HG03108 (cell line): Measurements from ENCODE around the gene ASPSCR1.
"Not testable (repeated sequence)": the region's sequence is repeated elsewhere in the genome, so short reads cannot be mapped to it uniquely, and the experiment has no call there.

ENCODE experiments used
- ATAC-seq: cut with Tn5 transposase; IDR thresholded peaks from one replicate; pipeline ENCODE4 v1.9.1; 2021; ENCODE audit warnings: moderate library complexity; ENCODE audit not compliant: unreplicated experiment

The ASPSCR1 gene

DNA sequence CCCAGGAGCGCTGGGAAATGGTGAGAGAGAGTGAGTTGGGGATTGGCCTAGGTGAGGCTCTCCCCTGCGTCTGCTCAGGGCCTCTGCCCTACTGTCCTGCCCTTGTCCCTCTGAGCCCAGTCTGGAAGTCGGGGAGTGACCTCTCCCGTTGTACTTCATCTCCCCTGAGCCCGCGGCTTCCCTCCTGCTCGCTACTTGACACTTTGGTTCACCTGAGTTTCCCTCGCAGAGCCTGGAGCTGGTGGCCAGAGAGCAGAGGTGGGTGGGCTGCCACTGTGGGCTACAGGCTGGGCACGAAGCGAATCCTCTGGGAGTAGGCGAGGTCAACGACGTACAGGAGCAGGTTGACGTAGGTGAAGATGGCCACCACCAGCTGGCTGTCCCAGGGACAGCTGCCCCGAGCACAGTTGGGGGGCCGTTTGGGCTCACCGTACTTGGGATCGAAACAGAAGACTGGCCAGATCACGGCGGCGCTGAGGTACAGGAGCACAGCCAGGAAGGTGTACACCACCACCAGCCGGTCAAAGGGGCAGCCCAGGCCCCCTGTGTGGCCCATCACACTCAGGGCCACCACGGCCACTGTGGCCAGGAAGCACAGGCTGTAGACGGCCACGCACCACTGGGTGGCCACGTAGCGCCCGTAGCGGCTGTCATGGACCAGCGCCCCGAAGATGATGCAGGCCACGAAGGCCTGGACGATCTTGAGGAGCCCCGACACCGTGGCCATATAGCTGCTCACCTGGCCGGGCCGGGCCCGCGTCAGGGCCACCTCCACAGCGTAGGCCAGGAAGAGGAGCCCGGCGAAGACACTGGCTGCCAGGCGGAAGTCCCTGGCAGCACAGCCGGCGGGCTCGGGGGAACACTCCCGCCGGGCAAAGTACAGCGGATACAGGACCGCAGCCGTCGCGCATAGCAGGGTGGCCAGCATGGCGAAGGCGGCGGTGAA lies 36.6 kb upstream of the ASPSCR1 start:
- ATAC-seq = no peak

DNA sequence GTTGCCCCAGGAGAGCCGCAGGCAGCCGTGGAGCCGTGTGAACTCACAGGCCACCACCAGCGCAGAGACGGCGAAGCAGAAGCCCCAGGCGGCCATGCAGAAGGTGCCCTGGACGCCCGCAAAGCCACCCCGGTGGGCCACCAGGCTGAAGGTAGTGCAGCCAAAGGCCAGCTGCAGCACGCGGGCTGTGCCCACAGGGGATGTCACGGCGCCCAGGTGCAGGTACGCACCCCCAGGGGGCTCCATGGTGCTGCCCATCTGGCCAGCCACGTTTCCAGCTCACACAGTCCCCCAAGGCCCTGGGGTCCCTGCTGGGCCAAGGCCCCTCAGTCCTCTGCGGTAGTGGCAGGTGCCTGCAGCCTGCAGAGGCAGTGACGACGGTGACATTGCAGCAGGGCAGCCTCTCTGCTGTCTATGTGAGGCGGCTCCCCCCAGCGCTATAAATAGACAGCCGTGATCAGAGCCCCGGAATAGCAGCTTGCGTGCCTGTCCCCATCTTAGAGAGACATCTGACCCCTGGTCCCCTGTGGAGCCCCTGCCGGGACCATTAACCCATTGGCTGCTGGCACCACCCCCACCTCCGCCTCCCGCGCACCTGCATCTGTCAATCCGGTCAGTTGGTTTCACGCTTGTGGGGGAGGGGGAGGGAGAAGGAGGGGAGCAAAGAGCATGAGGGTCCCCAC lies 35.8 kb upstream of the ASPSCR1 start:
- ATAC-seq = no peak

DNA sequence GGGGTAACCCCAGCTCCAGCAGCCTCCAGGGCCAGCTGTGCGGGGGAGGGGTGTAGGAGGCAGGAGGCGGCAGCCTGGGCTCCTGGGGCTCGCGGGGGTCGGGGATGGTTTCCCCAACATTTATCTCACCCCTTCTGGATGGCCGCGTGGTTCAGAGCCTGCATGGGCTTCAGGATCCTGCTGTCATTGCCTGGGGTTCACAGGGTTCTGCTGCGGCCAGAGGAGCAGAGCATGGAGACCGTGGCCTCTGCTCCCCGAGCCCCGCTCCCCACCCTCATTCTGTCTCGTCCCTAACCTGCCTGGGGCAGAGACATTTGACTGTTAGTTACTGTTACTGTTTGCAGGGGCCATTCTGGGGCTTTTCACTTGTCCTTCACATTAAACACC lies 35.3 kb upstream of the ASPSCR1 start:
- no peak for ATAC-seq

DNA sequence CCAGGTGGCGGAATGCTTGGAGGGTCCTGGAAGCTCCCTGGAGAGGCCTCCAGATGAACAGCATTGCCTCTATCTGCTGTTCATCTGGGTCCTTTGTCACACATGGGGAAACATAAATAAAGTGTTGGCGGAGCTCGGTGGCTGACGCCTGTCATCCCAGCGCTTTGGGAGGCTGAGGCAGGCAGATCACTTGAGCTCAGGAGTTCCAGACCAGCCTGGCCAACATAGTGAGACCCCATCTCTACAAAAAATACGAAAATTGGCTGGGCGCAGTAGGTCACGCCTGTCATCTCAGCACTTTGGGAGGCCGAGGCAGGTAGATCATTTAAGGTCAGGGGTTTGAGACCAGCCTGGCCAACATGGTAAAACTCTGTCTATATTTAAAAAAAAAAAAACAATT lies 32.6 kb upstream of the ASPSCR1 start:
- no peak for ATAC-seq

DNA sequence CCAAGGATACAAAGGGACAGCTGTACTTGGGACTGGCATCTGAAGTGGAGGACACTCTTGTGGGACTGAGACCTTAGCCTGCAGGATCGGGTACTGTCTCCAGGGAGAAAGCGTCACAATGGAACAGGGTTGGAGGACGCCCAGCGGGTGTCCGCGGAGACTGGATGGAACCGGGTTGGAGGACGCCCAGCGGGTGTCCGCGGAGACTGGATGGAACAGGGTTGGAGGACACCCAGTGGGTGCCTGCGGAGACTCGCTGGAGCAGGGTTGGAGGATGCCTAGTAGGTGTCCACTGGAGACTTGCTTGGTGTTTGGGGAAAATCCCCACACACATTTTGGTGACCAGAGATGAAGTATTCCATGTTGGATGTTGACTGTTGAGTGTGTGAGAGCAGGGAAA lies 30.2 kb upstream of the ASPSCR1 start, which contains the start of gene MYADML2:
MYADML2 (minus strand) TSS at position 45 of the 400 bp plus-strand sequence. CDS start 5,492 bp downstream, outside the sequence.
- no peak for ATAC-seq

DNA sequence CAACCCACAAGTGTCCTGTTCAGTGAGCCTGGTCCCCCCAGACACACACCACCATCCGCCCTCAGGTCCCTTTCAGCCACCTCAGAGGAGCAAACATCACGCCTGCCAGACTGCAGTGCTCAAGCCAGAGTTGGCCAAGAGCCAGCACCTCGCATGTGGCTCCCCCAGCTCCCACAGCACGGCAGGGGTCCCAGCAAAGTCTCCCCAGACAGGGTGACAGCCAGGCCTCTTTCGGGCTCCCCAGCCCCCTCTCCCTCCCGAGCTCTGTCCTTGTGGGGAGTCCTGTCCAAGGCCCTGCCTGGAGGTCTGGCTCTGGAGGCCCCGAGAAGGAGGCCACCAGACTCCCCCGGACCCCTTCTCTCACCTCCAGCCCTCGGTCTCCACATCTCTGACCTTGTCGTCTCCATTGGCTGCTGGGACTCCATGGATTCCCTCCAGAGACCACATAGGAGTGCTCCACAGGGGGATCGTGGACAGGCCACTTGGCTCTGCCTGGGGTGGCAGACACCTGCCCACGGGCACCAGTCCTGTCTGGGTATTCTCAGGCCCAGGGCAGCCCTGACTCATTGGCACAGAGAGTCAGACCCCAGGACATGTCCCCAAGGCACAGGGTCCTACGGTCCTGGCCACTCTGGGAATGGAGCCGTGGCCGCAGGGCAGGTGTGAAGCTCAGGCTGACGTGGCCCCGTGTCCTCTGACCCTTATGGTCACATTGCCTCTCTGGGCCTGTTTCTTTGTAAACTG lies 28.6 kb upstream of the ASPSCR1 start:
- ATAC-seq = no peak

DNA sequence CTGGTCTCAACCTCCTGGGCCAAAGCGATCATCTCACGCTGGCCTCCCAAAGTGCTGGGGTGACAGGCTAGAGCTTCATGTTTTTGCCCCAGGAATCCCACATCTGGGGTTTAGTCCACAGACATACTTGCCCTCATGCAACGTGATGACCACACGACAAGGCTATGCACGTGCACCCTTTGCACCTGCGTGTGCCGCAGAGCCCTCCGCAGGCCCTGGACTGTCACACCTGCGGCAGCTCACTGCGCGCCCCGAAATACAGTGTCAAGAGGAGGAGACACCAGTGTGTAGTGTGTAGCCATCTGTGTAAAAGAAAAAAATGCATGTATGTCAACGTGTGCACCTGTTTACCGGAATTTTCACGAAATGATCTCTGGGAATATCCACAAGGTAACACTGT lies 26.9 kb upstream of the ASPSCR1 start:
- ATAC-seq = no peak

DNA sequence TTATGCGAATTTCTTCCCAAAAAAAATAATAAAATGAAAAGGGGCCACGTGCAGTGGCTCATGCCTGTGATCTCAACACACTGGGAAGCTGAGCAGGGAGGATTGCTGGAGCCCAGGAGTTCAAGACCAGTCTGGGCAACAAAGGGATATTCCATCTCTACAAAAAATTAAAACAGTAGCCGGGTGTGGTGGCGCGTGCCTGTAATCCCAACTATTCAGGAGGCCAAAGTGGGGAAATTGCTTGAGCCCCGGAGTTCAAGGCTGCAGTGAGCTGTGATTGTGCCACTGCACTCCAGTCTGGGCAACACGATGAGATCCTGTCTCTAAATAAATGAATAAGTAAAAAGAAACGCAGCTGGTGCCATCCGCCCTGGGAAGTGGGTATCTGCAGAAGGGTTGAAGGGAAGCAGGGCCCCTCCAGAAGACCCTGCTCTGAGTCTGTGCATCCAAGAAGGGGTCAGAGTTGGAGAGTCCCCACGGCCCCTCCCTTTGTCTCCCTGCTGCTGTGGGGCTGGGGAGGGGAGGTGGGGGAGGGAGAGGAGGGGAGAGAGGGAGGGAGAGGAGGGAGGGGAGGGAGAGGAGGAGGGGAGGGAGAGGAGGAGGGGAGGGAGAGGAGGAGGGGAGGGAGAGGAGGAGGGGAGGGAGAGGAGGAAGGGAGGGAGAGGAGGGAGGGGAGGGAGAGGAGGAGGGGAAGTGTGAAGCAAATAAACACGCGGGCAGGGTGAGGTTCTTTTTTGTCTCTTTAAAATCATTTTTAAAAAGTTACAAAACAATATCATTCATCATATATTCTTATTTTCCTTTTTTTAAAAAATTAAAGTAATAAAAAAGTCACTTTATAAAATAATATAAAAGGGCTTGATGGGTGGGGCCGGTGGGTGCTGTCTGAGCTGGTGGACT lies 25.4 kb upstream of the ASPSCR1 start:
- no peak for ATAC-seq

DNA sequence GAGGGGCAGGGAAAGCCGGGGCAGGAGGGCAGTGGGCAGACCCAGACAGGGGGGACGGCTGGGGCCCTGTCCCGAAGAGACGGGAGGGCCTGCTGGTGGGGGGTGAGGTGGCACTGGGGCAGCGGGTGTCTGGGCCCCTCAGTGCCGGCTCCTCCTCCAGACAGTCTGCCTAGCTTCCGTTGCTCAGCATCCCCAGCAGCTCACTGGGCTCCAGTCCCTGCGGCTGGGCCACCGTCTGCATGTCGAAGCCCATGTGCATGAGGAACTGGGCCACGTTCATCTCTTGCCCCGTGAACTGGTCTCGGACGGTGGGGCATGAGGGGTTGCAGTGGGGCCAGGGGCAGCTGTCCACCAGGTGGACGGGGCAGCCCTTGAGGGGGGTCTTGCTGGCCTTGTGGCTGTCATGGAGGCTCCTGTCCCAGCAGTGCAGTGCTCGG lies 24.6 kb upstream of the ASPSCR1 start:
- ATAC-seq = no peak

DNA sequence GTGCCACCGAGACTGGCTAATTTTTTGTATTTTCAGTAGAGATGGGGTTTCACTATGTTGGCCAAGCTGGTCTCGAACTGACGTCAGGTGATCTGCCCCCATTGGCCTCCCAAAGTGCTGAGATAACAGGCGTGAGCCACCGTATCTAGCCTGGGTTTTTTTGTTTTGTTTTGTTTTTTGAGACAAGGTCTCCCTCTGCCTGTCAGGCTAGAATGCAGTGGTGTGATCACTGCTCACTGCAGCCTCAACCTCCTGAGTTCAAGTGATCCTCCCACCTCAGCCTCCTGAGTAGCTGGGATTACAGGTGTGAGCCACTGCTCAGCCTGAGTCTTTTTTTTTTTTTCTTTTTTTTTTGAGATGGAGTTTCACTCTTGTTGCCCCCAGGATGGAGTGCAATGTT lies 24.0 kb upstream of the ASPSCR1 start:
- ATAC-seq = not testable (repeated sequence)

DNA sequence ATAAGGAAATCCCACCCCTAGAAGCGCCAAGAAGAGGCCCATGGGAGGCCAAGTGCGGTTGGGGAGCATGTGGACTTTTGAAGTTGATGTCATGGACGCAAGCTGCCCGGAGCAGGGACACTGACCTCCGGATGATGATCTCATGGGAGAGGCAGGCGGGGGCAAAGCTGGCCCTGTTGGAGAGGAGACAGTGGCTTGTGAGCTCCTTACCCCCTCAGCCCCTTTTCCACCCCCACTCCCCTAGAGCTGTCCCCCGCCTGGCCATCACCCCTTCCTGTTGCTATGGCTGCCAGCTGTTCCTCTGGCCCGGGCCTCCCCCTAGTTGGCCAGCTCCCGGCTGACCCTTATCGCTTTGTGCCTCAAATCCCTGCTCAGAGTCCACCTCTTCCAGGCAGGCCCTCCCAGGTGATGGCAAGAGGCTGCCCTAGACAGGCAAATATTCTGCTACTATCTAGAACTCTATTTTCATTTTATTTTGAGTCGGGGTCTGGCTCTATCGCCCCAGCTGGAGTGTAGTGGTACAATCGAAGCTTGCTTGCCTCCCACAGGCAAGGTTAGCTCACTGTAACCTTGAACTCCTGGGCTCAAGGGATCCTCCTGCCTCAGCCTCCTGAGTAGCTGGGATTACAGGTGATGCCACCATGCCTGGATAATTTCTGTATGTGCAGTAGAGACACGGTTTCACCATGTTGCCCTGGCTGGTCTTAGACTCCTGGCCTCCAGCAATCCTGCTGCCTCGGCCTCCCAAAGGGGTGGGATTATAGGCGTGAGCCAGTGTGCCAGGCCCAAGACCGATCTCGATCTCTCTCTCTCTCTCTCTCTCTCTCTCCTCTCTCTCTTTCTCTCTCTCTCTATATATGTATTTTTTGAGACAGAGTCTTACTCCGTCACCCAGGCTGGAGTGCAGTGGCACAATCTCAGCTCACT lies 23.0 kb upstream of the ASPSCR1 start:
- ATAC-seq = no peak

DNA sequence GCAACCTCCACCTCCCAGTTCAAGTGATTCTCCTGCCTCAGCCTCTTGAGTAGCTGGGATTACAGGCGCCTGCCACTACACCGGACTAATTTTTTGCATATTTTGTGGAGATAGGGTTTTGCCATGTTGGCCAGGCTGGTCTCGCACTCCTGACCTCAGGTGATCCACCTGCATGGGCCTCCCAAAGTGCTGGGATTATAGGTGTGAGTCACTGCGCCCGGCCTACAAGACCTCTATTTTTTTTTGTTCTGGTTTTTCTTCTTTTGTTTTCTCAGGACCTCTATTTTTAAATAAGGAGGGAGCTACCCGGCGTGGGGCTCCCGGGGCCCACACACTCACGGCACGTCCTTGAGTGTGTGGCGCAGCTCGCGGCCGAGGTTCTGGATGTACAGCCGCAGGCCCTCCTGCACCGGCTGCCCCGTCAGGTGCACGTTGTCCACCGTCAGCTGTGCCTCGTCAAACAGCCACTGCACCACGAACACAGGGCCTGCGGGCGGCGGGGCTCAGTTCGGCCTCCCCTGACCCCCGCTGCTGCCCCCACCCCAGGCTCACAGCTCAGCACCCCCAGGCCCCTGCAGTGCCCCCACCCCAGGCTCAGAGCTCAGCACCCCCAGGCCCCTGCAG lies 22.3 kb upstream of the ASPSCR1 start:
- ATAC-seq = no peak

DNA sequence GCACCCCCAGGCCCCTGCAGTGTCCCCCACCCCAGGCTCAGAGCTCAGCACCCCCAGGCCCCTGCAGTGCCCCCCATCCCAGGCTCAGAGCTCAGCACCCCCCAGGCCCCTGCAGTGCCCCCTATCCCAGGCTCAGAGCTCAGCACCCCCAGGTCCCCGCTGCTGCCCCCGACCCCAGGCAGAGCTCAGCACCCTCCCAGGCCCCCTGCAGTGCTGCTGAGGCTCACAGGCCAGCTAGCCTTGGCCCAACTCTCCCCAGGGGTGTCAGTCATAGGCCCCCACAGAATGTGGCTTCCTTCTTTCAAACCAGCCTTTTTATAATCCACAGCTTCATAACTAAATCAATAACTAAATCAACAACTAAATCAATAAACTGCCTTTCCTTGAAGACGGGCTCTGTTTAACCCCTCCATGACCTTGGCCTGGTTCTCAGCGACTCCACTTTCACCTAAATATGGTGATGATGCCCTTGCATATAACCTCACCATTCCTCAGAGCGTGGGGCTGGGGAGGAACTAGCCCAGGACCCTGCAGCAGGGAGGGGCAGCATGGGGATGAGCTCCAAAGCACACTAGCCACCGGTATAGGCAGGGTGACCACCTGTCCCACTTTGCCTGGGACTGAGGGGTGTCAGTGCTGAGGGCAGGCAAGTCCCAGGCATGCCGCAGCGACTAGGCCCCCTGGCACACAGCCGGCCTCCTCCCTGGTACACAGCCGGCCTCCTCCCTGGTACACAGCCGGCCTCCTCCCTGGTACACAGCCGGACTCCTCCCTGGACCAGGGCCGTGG lies 21.5 kb upstream of the ASPSCR1 start:
- ATAC-seq = no peak

DNA sequence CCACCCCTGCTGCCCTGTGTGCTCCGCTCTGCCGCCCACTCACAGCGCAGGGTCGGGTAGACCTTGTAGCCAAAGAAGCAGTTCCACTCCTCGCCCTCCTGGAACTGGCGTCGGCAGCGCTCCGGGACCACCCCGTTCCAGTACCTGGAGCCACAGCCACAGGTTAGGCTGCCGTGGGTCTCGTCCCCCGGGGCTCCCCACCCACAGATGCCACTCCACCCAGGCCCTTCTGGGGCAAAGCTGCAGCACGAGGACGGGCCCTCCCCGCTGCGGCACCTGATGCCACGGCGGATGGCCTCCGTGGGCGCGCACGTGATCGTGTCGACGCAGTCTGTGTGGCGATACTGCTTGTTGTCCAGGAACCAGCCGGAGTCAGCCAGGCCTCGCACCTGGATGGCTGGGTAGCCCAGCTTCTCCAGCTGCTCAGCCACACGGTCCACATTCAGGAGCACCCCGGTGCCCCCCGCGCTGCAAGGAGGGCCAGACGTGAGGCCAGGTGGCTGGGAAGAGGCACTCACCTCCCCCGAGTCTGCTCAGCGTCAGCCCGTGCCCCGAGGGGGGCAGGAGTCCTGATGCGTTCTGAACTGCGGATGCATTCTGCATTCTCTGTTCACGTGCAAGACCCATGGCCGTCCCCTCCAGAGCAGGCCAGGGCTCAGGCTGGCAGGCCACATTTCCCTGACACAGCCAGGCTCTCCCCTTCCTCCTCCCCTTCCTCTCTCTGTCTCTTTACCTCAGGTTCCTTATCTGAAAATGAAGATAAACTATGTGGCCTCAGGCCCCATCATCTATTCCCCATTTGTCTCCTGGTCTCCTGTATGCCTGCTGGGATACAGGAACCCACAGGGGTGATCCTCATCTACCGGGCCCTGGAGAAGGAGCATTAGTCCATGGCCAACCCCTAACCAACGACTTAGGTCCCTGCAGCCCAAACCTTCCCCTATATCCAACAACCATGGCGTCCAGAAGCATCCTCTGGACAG lies 20.5 kb upstream of the ASPSCR1 start:
- ATAC-seq = no peak

DNA sequence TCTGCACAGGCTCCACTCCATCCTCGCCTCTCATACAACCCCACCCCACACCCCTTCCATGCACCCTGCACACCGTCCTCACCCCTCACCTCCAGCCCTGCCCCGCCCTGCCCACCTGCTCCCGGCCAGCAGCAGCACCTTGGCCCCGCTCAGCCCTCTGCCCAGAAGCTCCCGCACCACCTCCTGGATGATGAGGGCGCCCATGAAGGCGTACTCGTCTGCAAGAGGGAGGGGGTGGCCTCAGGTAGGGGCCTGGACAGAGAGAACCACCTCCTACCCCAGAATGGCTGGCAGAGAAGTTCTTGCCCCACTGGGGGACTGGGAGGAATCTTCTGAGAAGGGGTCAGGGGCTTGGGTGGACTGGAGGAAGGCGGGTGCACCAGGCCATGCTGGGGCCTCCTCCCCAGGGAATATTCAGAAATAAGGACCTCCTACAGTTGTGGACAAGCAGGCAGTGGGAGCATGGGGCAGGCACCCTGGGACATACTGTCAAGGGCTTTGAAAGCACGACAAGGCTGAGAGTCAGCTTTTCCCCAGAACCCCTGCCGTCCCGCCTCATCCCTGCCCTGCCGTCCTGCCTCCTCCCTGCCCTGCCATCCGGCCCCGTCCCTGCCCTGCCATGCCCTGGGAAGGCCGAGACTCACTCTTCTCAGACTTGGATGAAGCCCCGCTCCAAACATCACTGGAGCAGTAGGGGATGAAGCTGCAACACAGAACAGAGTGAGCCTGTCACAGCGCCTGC lies 19.6 kb upstream of the ASPSCR1 start:
- no peak for ATAC-seq

DNA sequence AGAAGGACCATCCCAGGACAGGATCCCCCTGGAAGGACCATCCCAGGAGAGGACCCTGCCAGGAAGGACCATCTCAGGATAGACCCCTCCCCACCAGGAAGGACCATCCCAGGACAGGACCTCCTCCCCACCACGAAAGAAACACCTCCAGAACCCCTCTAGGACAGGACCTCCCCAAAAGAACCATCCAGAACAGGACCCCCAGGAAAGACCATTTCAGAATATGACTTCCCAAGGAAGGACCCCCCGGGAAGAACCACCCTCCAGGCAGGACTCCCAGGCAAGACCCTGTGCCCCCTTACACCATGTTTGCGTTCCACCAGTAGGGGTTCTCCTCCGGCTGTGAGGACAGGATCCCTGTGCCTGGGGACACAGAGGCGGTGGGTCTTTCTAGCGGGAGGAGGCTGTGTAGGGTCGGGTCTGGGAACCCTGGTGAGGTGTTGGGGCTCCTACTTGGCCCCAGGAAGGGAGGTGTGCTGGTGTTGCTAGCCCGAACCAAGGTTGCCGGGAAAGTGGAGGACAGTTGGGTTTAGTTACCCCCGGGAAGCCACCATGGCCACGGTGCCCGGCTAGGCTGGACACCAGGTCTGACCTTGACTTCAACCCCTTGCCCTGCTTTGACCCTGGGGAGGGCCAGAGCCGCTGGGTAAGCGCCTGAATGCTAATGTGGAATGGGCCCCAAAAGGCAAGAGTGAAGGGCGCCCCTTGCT lies 18.6 kb upstream of the ASPSCR1 start:
- no peak for ATAC-seq
